HCT116 (cell line): Measurements from ENCODE around the gene MAPK7. TPM values are rescaled to one million over a fixed set of nuclear protein-coding genes. Genes with fewer than 3 reads are reported as not detected.

Experiments
- ATAC-seq: fragments of 200-7000 bp; cut with Tn5 transposase; 2 replicates; pipeline ENCODE4 v1.9.1; 2020; ENCODE audit warnings: mild to moderate bottlenecking, moderate library complexity
- BruUV-seq: library from RNA; stranded (reverse); fragments of 400-500 nt; replicated peaks from 2 replicates; lab custom pipeline; 2021; lab: Mats Ljungman, UMichigan
- CTCF ChIA-PET: fragments of 300-600 bp; sonication (Branson Sonifier 250); formaldehyde crosslinking; loops from one replicate; lab custom pipeline; 2021; ENCODE audit warnings: antibody characterized with exemption; lab: Charles Lee
- POLR2A ChIA-PET: fragments of 300-600, 350-600 bp; sonication (Branson Sonifier 250); formaldehyde crosslinking; loops from one replicate; lab custom pipeline; 2021; ENCODE audit warnings: antibody characterized with exemption; lab: Charles Lee
- RAD21 ChIA-PET, 2 experiments: fragments of 300-600 bp; sonication (Branson Sonifier 250); formaldehyde crosslinking; loops; one replicate each; lab custom pipeline; 2023; ENCODE audit warnings: low total read pairs in 2 of 2; ENCODE audit not compliant: uncharacterized antibody in 2 of 2, unreplicated experiment in 2 of 2, low non-redundant PET in 1 of 2; lab: Charles Lee
- DNase-seq: peaks from one replicate; pipeline ENCODE4 v3.0.0-alpha.2; 2010; ENCODE audit warnings: low read depth, low spot score
- H2AFZ ChIP-seq: fragments of 200-600 bp; shearing (Covaris generic), sonication (generic); 2 replicates; pipeline ENCODE4 v1.6.1; 2017; ENCODE audit warnings: low read depth, mixed run types, mixed read lengths, antibody characterized with exemption, low read length; ENCODE audit not compliant: poor library complexity, severe bottlenecking
- H3K27ac ChIP-seq: 2 replicates; pipeline ENCODE4 v1.5.1; 2012; ENCODE audit warnings: low read depth, low read length
- H3K27me3 ChIP-seq: fragments of 200-600 bp; sonication (generic); 2 replicates; pipeline ENCODE4 v1.6.1; 2016; ENCODE audit warnings: mixed run types, low read length, mixed read lengths; ENCODE audit not compliant: insufficient read depth
- H3K36me3 ChIP-seq, 2 experiments: fragments of 200-500 bp in 1 of 2; fragments of 200-600 bp in 1 of 2; sonication (Bioruptor generic) in 1 of 2; sonication (generic) in 1 of 2; 2 replicates each; pipeline versions ENCODE4 v1.5.1 to v1.6.1; 2014 to 2016; ENCODE audit warnings: low read length in 2 of 2, inconsistent platforms in 1 of 2, mixed read lengths in 1 of 2, mixed run types in 1 of 2; ENCODE audit not compliant: insufficient read depth in 2 of 2, control insufficient read depth in 1 of 2
- H3K4me1 ChIP-seq, 2 experiments: fragments of 200-600 bp in 1 of 2; sonication (generic) in 1 of 2; 2 replicates each; pipeline versions ENCODE4 v1.5.1 to v1.6.1; 2012 to 2017; ENCODE audit warnings: low read length in 2 of 2, inconsistent platforms in 1 of 2, mild to moderate bottlenecking in 1 of 2, mixed read lengths in 1 of 2, mixed run types in 1 of 2, moderate library complexity in 1 of 2; ENCODE audit not compliant: insufficient read depth in 2 of 2, control insufficient read depth in 1 of 2
- H3K4me2 ChIP-seq: fragments of 200-600 bp; sonication (generic); 2 replicates; pipeline ENCODE4 v1.6.1; 2017; ENCODE audit warnings: mixed run types, low read length, mixed read lengths
- H3K4me3 ChIP-seq, 2 experiments: fragments of 200-600 bp in 1 of 2; sonication (generic) in 1 of 2; replicated peaks in 1 of 2; 2 replicates each; pipeline ENCODE4 v1.5.1; 2011 to 2016; ENCODE audit warnings: low read length in 2 of 2, control low read depth in 1 of 2, low read depth in 1 of 2, mild to moderate bottlenecking in 1 of 2, mixed read lengths in 1 of 2, mixed run types in 1 of 2
- H3K79me2 ChIP-seq: fragments of 200-600 bp; sonication (generic); 2 replicates; pipeline ENCODE4 v1.6.1; 2017; ENCODE audit warnings: mild to moderate bottlenecking, mixed run types, low read length, moderate library complexity, mixed read lengths; ENCODE audit not compliant: insufficient read depth
- H3K9ac ChIP-seq: fragments of 200-600 bp; sonication (generic); 2 replicates; pipeline ENCODE4 v1.6.1; 2016; ENCODE audit warnings: low read length, mixed read lengths
- H3K9me2 ChIP-seq: fragments of 200-600 bp; sonication (generic), shearing (Covaris generic); 2 replicates; pipeline ENCODE4 v1.6.1; 2017; ENCODE audit warnings: mixed run types, mild to moderate bottlenecking, moderate library complexity; ENCODE audit not compliant: insufficient read depth
- H3K9me3 ChIP-seq, 2 experiments: fragments of 200-500 bp in 1 of 2; fragments of 200-600 bp in 1 of 2; sonication (Bioruptor generic) in 1 of 2; sonication (generic) in 1 of 2; 2 replicates each; pipeline ENCODE4 v1.6.1; 2014 to 2017; ENCODE audit warnings: low read length in 2 of 2, mixed read lengths in 2 of 2, inconsistent platforms in 1 of 2, low read depth in 1 of 2, mild to moderate bottlenecking in 1 of 2, mixed run types in 1 of 2, moderate library complexity in 1 of 2; ENCODE audit not compliant: control insufficient read depth in 1 of 2, insufficient read depth in 1 of 2
- H4K20me1 ChIP-seq: fragments of 200-600 bp; sonication (generic), shearing (Covaris generic); 2 replicates; pipeline ENCODE4 v1.6.1; 2017; ENCODE audit warnings: mixed run types, mild to moderate bottlenecking, moderate library complexity; ENCODE audit not compliant: insufficient read depth
- CTCF ChIP-seq, 3 experiments: fragments of 200-600 bp in 1 of 3; sonication (generic) in 1 of 3; IDR thresholded peaks in 2 of 3; conservative IDR thresholded peaks in 1 of 3; 2 replicates each; pipeline ENCODE4 v1.5.1; 2012 to 2017; ENCODE audit warnings: low read depth in 2 of 3, low read length in 2 of 3, antibody characterized with exemption in 1 of 3, borderline replicate concordance in 1 of 3, control low read depth in 1 of 3, mild to moderate bottlenecking in 1 of 3, mixed read lengths in 1 of 3, mixed run types in 1 of 3, moderate library complexity in 1 of 3; ENCODE audit not compliant: insufficient read depth in 1 of 3
- FOSL1 ChIP-seq: IDR thresholded peaks from 2 replicates; pipeline ENCODE4 v1.6.1; 2012; ENCODE audit warnings: low read depth
- JUND ChIP-seq: IDR thresholded peaks from 2 replicates; pipeline ENCODE4 v1.6.1; 2012
- MAX ChIP-seq: IDR thresholded peaks from 2 replicates; pipeline ENCODE4 v1.6.1; 2012
- POLR2A ChIP-seq: IDR thresholded peaks from 2 replicates; pipeline ENCODE4 v1.7.0; 2011; ENCODE audit warnings: borderline replicate concordance; ENCODE audit not compliant: insufficient read depth, insufficient read length; ENCODE audit errors: extremely low read depth
- POLR2AphosphoS5 ChIP-seq: IDR thresholded peaks from 2 replicates; pipeline ENCODE4 v1.6.1; 2011; ENCODE audit warnings: mild to moderate bottlenecking, low read depth, low read length, moderate library complexity
- RAD21 ChIP-seq: IDR thresholded peaks from 2 replicates; pipeline ENCODE4 v1.6.1; 2012; ENCODE audit warnings: low read depth, mild to moderate bottlenecking
- SIN3A ChIP-seq: IDR thresholded peaks from 2 replicates; pipeline ENCODE4 v1.6.1; 2012; ENCODE audit warnings: low read depth
- SP1 ChIP-seq: IDR thresholded peaks from 2 replicates; pipeline ENCODE4 v1.6.1; 2012; ENCODE audit warnings: low read depth
- TCF7L2 ChIP-seq: IDR thresholded peaks from 2 replicates; pipeline ENCODE4 v1.7.0; 2011; ENCODE audit warnings: borderline replicate concordance, inconsistent platforms; ENCODE audit not compliant: insufficient read depth, insufficient read length; ENCODE audit errors: extremely low read depth
- ZBTB33 ChIP-seq: IDR thresholded peaks from 2 replicates; pipeline ENCODE4 v1.6.1; 2011; ENCODE audit warnings: mild to moderate bottlenecking, low read length, moderate library complexity; ENCODE audit not compliant: insufficient replicate concordance; ENCODE audit errors: extremely low read depth
- ZFX ChIP-seq: fragments of 450-650 bp; IDR thresholded peaks from 2 replicates; pipeline ENCODE4 v1.6.1; 2017
- ZNF274 ChIP-seq: fragments of 200-500 bp; sonication (Bioruptor generic); IDR thresholded peaks from 2 replicates; pipeline ENCODE4 v1.6.1; 2014; ENCODE audit warnings: mild to moderate bottlenecking, low read depth, low read length, inconsistent platforms
- intact Hi-C: fragments of 100-400 bp; cut with micrococcal nuclease; formaldehyde crosslinking; loops from 2 replicates; pipeline ENCODE4 v1.10.0; 2022
- total RNA-seq: library from RNA; stranded (reverse); gene quantifications from one replicate; pipeline ENCODE4 v1.2.1, GENCODE V29; 2021; ENCODE audit not compliant: unreplicated experiment

MAPK7 gene
- total RNA-seq, 1 experiment from 2014 or later: 15.3 TPM

DNA sequence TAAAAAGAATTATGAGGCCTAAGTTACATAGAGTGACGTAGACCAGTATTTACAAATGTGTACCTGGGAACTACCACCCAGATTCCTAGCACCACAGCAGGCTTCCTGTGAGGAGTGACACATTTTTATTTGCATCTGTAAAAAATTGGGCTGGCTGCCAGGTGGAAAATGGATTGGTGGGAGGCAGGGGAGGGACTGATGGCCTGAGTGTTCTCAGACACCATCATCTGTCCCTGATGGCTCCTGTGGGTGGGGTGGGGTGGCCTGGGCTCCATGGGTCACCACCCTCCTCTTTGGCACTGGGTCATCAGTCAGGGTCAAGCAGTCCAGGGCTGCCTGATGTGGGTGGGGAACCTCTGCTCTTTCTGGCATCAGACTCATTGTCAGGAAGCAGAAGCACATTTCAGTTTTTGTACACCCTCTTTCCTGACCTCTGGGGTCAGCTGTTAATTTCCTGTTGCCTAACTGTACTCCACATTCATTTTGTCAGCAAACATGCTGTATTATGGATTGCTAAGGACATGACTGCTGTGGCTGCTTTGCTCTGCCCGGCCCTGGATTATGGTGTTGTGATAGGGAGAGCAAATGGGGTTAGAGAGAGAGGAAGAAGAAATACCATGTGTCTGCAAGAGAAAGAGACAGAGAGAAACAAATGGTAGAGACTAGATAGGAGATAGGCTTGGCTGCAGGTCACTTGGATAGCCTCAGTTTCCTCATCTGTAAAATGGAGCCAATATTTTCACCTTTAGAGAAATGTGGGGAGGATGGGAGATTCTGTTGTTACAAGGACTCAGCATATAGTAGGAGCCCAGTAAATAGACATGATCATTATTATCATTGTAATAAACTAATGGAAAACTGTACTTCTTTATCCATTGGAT lies 20.2 kb downstream of the MAPK7 start:
- H2AFZ ChIP-seq: no peak overlapping the region
- no peaks in the 10 kb centered on the region for H3K36me3 ChIP-seq
- no peak for ATAC-seq
- peak overlapping the region; percentile 41 for H3K4me2 ChIP-seq
- ChIA-PET CTCF (no interaction called here), RAD21 (no interaction called here), POLR2A (no interaction called here)
- no peaks in the 10 kb centered on the region for H3K79me2 ChIP-seq
- no peak for DNase-seq
- intact Hi-C loops: no loop called here
- H3K9me3 ChIP-seq: no peaks in the 10 kb centered on the region
- H4K20me1 ChIP-seq: no peaks in the 10 kb centered on the region
- no TSS peak for BruUV-seq
- no peak overlapping the region for H3K4me3 ChIP-seq
- peaks cover 14 to 16% of the 10 kb centered on the region in 2 experiments for H3K4me1 ChIP-seq
- no peak for TF ChIP-seq ZNF274
- no peak for TF ChIP-seq RAD21
- no peak for TF ChIP-seq POLR2AphosphoS5
- no peak for TF ChIP-seq ZFX
- H3K9ac ChIP-seq: peak overlapping the region; percentile 2; the same call in 1 of the 2 replicates
- no peaks in the 10 kb centered on the region for H3K27me3 ChIP-seq
- 0 out of 2 replicates have a peak overlapping the region, but pooled peaks have one; percentile 16 for H3K27ac ChIP-seq
- H3K9me2 ChIP-seq: no peaks in the 10 kb centered on the region

GRCh38 chr17:19399750-19400450 lies 21.6 kb downstream of the MAPK7 start:
- no peak overlapping the region for H3K9ac ChIP-seq
- DNase-seq: no peak
- H3K27me3 ChIP-seq: no peaks in the 10 kb centered on the region
- no peak for ATAC-seq
- no peaks in the 10 kb centered on the region for H3K79me2 ChIP-seq
- ChIA-PET CTCF (no interaction called here), RAD21 (no interaction called here), POLR2A (interaction anchor here (0.6 kb wide), 2 partner anchors 22 to 138 kb away, joined by 3 to 5 read pairs; partner anchors contain the start of gene MAPK7)
- no peaks in the 10 kb centered on the region for H3K9me2 ChIP-seq
- intact Hi-C loops: no loop called here
- no peak overlapping the region for H3K4me2 ChIP-seq
- H3K9me3 ChIP-seq: no peaks in the 10 kb centered on the region
- no peak overlapping the region for H3K4me3 ChIP-seq
- no peak overlapping the region for H3K27ac ChIP-seq
- peaks cover 14 to 16% of the 10 kb centered on the region in 2 experiments for H3K4me1 ChIP-seq
- H3K36me3 ChIP-seq: no peaks in the 10 kb centered on the region
- TF ChIP-seq SIN3A (no peak), POLR2A (no peak), ZNF274 (no peak), ZBTB33 (no peak), SP1 (no peak), CTCF (IDR thresholded peaks at IDR 0.05 in 2 of 3, conservative IDR thresholded peaks at IDR 0.05 in 1 of 3; ENCODE audit: borderline replicate concordance in 1 of 3, insufficient read depth in 1 of 3, low read depth in 2 of 3, low read length in 2 of 3) (no peak), RAD21 (no peak), TCF7L2 (no peak), FOSL1 (no peak), MAX (no peak), JUND (no peak)
- no peak overlapping the region for H2AFZ ChIP-seq
- H4K20me1 ChIP-seq: no peaks in the 10 kb centered on the region
- BruUV-seq: no TSS peak
